B cell (primary cell): ENCODE data around the gene ARHGAP25.

Source experiments
- EZH2 ChIP-seq: IDR thresholded peaks from 2 replicates; pipeline ENCODE4 v1.6.1; 2012; ENCODE audit warnings: borderline replicate concordance, low read depth, mild to moderate bottlenecking, moderate library complexity, low read length; ENCODE audit not compliant: insufficient read depth, poor library complexity, severe bottlenecking
- TF ChIP-seq, protein P1 (sequence below): fragments of 200-600 bp; IDR thresholded peaks from one replicate; pipeline ENCODE4 v1.8.0; 2022; ENCODE audit warnings: antibody characterized with exemption, mild to moderate bottlenecking

DNA sequence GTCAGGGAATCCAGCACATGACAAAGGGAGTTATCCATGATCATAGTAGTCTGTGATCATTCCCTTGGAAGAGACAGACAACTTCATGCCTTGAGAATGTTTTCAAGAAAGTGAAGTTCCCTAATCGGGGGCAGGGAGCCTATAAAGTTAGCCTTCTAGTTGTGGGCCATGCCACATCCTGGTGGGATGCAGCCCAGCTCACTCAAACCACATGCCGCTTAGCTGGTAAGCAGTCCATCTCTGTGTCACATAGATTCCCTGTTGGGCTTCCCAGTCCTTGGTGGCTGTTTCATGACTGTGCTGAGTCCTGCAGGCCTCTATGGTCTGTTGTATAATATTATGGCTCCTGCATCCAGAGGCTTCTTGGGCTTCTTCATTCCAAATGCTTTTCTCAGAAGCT is 11.4 kb upstream of the ARHGAP25 start:
- TF ChIP-seq, protein P1, sequence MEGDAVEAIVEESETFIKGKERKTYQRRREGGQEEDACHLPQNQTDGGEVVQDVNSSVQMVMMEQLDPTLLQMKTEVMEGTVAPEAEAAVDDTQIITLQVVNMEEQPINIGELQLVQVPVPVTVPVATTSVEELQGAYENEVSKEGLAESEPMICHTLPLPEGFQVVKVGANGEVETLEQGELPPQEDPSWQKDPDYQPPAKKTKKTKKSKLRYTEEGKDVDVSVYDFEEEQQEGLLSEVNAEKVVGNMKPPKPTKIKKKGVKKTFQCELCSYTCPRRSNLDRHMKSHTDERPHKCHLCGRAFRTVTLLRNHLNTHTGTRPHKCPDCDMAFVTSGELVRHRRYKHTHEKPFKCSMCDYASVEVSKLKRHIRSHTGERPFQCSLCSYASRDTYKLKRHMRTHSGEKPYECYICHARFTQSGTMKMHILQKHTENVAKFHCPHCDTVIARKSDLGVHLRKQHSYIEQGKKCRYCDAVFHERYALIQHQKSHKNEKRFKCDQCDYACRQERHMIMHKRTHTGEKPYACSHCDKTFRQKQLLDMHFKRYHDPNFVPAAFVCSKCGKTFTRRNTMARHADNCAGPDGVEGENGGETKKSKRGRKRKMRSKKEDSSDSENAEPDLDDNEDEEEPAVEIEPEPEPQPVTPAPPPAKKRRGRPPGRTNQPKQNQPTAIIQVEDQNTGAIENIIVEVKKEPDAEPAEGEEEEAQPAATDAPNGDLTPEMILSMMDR, result no peak
- TF ChIP-seq EZH2, result no peak
